ENCODE measurements around the gene ADAMTSL2.

ADAMTSL2 gene

DNA sequence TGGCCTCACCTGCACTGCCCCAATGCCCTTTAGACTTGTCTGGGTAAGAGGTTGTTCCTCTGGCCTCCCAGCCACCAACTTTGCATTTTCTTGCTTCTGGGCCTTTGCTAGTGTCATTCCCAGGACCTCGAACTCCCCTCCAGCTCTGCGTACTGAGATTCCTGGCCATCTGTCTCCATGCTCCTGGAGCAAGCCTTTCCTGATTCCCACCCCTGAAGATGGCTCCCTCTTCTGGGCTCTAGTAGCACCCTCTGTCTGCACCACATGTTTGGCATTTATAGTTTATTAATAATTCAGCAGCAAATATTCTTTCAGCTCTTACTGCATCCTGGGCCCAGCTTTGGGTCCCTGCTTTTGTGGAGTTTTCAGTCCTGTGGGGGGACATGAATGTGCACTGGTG lies 59.8 kb downstream of the ADAMTSL2 start:
- DNase-seq (ENCODE audit: low read depth), result no peak
- no peak overlapping the region for H3K4me3 ChIP-seq (ENCODE audit: low read depth, low read length)

- DNase-seq (ENCODE audit: low read depth), result no peak
- H3K4me3 ChIP-seq (ENCODE audit: low read depth, low read length), result no peak overlapping the region
Measured at GRCh38 chr9:133595910-133596309, 61.4 kb downstream of the ADAMTSL2 start.

GRCh38 chr9:133597316-133597957 lies 62.9 kb downstream of the ADAMTSL2 start:
- DNase-seq (ENCODE audit: low read depth), result no peak
- H3K4me3 ChIP-seq (ENCODE audit: low read depth, low read length), result no peak overlapping the region

GRCh38 chr9:133598978-133599377 lies 64.5 kb downstream of the ADAMTSL2 start:
- no peak overlapping the region for H3K4me3 ChIP-seq (ENCODE audit: low read depth, low read length)
- DNase-seq (ENCODE audit: low read depth), result no peak

- H3K4me3 ChIP-seq (ENCODE audit: low read depth, low read length), result no peak overlapping the region
- DNase-seq (ENCODE audit: low read depth), result no peak
Measured at GRCh38 chr9:133599470-133600173, 65.1 kb downstream of the ADAMTSL2 start.

DNA sequence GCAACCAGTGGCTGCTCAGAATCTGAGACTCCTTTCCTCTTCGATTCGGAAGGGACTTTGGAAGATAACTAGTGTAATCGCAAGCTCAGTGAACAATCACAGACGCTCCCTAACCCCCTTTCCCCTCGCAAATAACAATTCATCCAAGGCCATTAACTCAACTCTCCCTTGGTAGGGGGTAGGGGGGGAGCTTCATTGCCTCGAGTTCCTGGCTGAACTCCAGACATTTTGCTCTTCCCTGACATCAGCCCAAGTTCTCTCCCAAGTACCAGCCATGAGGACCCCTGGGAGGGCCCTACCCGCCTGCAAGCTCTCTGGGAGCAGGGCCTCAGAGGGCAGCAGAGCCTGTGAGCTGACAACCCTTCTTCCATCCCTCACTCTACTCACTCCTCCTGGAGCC lies 66.2 kb downstream of the ADAMTSL2 start:
- H3K4me3 ChIP-seq (ENCODE audit: low read depth, low read length), result no peak overlapping the region
- no peak for DNase-seq (ENCODE audit: low read depth)

GRCh38 chr9:133601746-133602145 lies 67.2 kb downstream of the ADAMTSL2 start:
- no peak overlapping the region for H3K4me3 ChIP-seq (ENCODE audit: low read depth, low read length)
- DNase-seq (ENCODE audit: low read depth), result no peak

- H3K4me3 ChIP-seq (ENCODE audit: low read depth, low read length), result no peak overlapping the region
- no peak for DNase-seq (ENCODE audit: low read depth)
Measured at GRCh38 chr9:133602277-133602676, 67.8 kb downstream of the ADAMTSL2 start.

DNA sequence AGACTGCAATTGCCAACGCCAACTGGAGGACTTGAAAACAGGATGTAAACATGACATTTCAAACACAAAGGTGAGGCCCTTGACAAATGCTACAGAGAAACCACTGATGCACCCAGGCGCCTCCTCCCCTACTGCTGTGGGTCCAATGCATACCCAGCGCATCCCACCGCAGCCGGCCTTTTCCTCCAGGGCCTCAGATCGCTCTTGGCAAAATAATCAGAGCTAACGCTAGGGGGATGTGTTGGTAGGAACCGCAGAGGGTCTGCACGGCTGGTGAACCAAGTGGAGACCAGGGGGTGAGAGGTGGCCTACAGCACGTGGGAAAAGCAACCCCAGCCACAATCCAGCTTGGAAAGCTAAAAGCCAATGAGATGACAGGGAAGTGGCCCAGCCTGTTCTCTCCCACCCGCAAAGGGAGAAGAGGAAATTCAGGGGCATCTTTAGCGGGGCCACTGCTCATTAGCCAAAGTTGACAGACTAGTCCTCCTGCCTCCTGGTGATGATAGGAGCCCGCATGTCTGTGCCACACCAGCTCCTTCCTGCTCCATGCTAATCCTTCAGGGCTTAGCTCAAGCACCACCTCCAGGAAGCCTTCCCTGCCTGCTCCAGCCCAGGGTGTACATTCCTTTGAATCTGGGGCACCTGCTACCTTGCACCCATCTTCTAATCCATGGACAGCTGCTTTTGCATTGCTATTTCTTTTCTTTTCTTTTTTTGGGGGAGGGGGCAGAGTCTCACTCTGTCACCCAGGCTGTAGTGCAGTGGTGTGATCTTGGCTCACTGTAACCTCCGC lies 68.8 kb downstream of the ADAMTSL2 start:
- no peak for DNase-seq (ENCODE audit: low read depth)
- H3K4me3 ChIP-seq (ENCODE audit: low read depth, low read length), result no peak overlapping the region

GRCh38 chr9:133604214-133604613 lies 69.7 kb downstream of the ADAMTSL2 start:
- no peak overlapping the region for H3K4me3 ChIP-seq (ENCODE audit: low read depth, low read length)
- no peak for DNase-seq (ENCODE audit: low read depth)

DNA sequence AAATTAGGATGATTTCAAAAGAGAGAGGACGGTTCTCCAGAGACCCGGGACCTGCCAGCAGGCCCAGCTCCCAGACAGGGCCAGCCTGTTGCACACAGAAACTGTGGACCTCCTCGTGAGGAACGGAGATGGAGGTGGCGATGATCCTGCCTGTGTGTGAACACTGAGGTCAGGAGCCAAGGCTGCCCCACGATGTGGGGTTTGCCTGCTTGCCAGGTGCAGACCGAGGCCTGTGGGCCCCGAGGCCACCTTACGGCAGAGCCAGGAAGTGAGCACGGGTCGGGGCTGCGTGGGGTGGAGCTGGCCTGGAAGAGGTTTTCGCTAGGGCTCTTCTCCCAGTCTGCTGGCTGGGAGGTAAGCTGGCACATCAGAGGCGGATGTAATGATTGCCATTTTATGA lies 70.4 kb downstream of the ADAMTSL2 start:
- DNase-seq (ENCODE audit: low read depth), result no peak
- no peak overlapping the region for H3K4me3 ChIP-seq (ENCODE audit: low read depth, low read length)

DNA sequence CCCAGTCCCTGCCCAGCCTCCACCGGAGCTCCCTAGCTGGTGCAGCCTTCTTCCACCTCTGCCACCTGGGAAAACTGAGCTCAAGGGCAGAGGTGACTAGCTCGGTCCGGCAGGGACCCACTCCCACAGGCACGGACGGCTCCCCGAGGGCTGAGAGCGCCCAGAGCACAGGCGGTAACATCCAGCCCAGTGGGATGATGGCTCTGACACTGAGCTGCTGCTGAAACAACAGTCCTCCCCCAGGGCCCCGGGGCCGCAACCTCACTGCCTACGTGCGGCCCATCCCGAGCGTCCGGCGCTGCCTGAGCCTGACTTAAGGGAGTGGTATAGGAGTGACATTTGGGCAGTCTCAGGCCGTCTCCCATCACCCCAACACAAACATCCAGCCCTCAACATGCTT lies 70.9 kb downstream of the ADAMTSL2 start:
- DNase-seq (ENCODE audit: low read depth), result no peak
- H3K4me3 ChIP-seq (ENCODE audit: low read depth, low read length), result no peak overlapping the region

DNA sequence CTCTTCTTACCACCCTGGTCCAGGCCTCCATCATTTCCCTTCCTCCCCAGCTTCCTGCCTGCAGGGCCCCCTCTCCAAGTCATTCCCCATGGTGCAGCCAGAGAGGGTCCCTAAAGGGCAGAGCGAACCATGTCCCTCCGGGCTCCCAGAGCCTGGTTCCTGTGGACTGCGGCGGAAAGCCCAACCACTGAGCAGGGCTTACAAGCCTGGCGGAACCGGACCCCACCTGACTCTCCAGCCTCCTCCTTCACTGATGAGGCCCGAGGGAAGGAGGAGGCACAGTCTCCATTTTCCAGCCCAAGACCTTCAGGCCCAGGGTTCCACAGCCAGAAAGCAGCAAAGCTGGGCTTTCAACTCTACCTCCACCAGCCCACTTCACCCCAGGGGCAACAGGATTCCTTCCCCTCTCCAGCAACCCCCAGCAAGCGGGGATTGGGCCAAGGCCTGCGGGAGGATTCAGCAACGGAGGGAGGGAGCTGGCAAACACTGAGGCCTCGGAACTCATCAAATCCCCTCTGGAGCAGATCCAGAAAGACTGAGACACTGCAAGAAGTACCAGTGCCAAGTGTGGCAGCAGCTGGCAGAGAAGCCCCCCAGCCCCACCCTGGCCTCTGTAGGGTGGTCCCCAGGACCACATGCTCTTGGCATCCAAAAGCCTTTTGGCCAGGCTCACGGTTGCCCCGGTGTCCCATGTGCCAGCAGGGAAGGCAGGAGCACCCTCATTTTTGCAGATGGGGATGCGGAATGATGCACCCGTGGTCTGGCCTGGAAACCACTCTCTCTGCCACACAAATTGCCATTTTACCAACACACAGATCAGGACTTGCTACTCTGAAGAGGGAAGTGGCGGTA lies 71.6 kb downstream of the ADAMTSL2 start:
- DNase-seq (ENCODE audit: low read depth), result no peak
- H3K4me3 ChIP-seq (ENCODE audit: low read depth, low read length), result no peak overlapping the region

DNA sequence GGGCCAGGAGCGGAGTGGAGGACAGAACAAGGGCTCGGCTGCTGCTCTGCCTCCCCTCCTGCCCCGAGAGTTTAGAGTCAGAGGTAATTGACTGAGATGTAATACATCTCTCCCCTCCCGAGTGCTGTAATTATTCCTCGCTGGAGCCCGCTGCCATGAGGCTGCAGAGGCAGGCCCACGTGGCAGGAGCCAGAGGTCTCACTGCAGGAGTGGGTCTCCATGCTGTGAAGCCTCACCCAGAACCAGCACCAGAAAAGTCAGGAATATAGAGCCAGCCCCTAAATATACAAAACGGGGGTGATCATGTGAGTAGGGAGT lies 72.2 kb downstream of the ADAMTSL2 start:
- H3K4me3 ChIP-seq (ENCODE audit: low read depth, low read length), result no peak overlapping the region

DNA sequence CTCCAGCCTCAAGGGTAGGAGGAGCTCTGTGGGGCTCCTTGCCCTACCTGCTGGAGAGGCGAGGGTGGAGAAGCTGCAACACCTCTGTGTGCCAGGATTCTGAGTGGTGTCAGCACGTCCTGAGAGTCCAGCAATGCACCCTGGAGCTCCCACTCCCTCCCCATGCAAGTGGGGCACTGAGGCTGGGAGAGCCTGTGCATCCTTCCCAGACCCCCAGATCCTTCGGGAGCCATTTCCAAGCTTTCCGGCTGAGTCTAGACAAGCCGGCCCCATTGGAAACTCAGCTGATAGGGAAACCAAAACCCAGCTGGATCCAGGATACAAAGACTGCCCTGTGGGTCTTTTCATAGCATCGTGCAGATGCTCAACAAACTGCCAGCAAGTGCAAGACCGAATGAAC lies 72.9 kb downstream of the ADAMTSL2 start:
- no peak overlapping the region for H3K4me3 ChIP-seq (ENCODE audit: low read depth, low read length)
- DNase-seq (ENCODE audit: low read depth), result no peak

More for the DNA sequence above, 72.2 kb downstream of the ADAMTSL2 start:
- DNase-seq (ENCODE audit: low read depth), result no peak

DNA sequence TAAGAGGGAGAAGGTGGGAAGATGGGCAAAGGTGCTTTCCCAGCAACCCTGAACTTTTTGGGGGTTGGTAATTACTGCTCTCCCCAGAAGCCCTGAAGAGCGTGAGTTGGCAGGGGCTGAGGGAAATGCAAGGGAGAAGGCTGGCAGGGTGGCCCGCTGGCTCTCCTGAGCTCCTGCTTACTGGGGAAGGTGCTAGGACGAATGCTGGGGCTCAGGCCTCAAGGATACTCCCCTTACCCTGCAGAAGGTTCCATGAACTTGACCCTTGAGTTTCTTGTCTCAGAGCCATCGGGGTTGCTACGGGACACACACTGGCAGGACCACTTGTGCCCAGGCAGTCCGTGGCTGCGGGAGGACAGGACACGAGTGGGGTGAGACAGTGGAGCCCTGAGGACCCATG lies 73.5 kb downstream of the ADAMTSL2 start:
- no peak overlapping the region for H3K4me3 ChIP-seq (ENCODE audit: low read depth, low read length)
- no peak for DNase-seq (ENCODE audit: low read depth)

DNA sequence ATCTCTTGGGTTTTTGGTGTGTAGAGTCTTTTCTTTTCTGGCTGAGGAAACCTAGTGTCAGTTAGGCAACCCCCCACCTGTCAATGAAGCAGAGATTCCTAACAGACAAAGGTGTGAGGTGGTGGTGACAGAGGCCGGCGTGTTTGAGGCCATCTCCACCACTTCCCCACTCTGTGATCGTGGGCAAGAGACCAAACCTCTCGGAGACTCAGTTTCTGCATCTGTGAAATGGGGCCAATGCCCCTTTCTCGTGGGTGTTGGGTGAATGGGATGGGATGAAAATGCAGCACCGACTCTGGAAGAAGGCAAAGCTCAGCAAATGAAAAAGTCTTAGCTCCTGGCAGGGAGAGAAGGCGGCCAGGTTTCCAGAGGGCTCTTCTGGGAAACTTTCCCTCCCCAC lies 73.9 kb downstream of the ADAMTSL2 start:
- DNase-seq (ENCODE audit: low read depth), result no peak

GRCh38 chr9:133608889-133609288 lies 74.4 kb downstream of the ADAMTSL2 start:
- DNase-seq (ENCODE audit: low read depth), result no peak
- H3K4me3 ChIP-seq (ENCODE audit: low read depth, low read length), result no peak overlapping the region

More for the DNA sequence above, 73.9 kb downstream of the ADAMTSL2 start:
- H3K4me3 ChIP-seq (ENCODE audit: low read depth, low read length), result no peak overlapping the region

- DNase-seq (ENCODE audit: low read depth), result peak; percentile 5
- H3K4me3 ChIP-seq (ENCODE audit: low read depth, low read length), result no peak within 1 kb of the TSS
Measured at GRCh38 chr9:133609311-133610098, 75.0 kb downstream of the ADAMTSL2 start, which contains the start of gene FAM163B. TSS of gene FAM163B (minus strand) at chr9:133609389. CDS start at chr9:133580223, 29,166 bp downstream.
